NT2/D1 (cell line): Measurements from ENCODE around the gene ENKD1.

ENCODE experiments used
- YY1 ChIP-seq: IDR thresholded peaks from 2 replicates; pipeline ENCODE4 v1.6.1; 2011; ENCODE audit not compliant: insufficient read length, insufficient read depth
- ZNF274 ChIP-seq: IDR thresholded peaks from 2 replicates; pipeline ENCODE4 v1.6.1; 2011; ENCODE audit warnings: mild to moderate bottlenecking, low read depth, low read length

DNA sequence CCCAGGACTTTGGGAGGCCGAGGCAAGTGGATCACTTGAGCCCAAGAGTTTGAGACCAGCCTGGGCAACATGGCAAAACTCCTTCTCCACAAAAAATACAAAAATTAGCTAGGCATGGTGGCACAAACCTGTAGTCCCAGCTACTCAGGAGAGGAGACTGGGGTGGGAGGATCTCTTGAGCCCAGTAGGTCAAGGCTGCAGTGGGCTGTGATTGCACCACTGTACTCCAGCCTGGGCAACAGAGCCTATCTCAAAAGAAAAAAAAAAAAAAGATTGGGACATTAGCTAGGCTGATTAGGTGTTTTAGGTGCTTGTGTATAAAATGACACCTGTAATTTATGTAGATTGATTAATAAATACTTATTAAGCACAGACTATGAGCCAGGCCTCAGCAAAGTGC is 42.5 kb upstream of the ENKD1 start:
- TF ChIP-seq ZNF274, result no peak
- TF ChIP-seq YY1, result no peak
